Cardiac muscle cell (in vitro differentiated cells and primary cell): ENCODE measurements around the gene P2RY6. TPM values are rescaled to one million over a fixed set of nuclear protein-coding genes. Genes with fewer than 3 reads are reported as not detected.

Experiments used
- DNase-seq, 2 donors: peaks; one replicate each; pipeline versions ENCODE4 v3.0.0 to v3.0.0-alpha.2; 2010 to 2017; ENCODE audit warnings: low read depth in 1 of 2, low spot score in 1 of 2
- H3K27ac ChIP-seq: fragments of 200-600 bp; sonication (generic); 2 replicates; pipeline ENCODE4 v1.5.1; 2016
- H3K27me3 ChIP-seq: fragments of 200-600 bp; sonication (generic); 2 replicates; pipeline ENCODE4 v1.6.0; 2016; ENCODE audit warnings: control low read depth
- H3K36me3 ChIP-seq: fragments of 200-600 bp; sonication (generic); 2 replicates; pipeline ENCODE4 v1.5.1; 2016; ENCODE audit warnings: control low read depth
- H3K4me1 ChIP-seq: fragments of 200-600 bp; sonication (generic); 2 replicates; pipeline ENCODE4 v1.8.1; 2017; ENCODE audit warnings: low read depth, mild to moderate bottlenecking, mixed run types
- H3K4me3 ChIP-seq: fragments of 200-600 bp; sonication (generic); 2 replicates; pipeline ENCODE4 v1.5.1; 2016; ENCODE audit warnings: mild to moderate bottlenecking
- H3K9me3 ChIP-seq: fragments of 200-600 bp; sonication (generic); 2 replicates; pipeline ENCODE4 v1.5.1; 2017; ENCODE audit warnings: low read depth, mild to moderate bottlenecking, control low read depth
- polyA plus RNA-seq: library from polyadenylated mRNA; unstranded; fragments of >200 nt; fragmentation: Nextera tagmentation; extraction: Ambion mirVana; gene quantifications from 2 replicates; pipeline ENCODE4 v1.2.1, GENCODE V29; 2016
- total RNA-seq: library from RNA; depleted of rRNA; stranded (reverse); fragments of >200 nt; gene quantifications from 2 replicates; pipeline ENCODE4 v1.2.3, GENCODE V29; 2016
- TF ChIP-seq, protein P1 (sequence below): IDR thresholded peaks from 2 replicates; pipeline ENCODE4 v1.5.1; 2012; ENCODE audit warnings: low read depth, mild to moderate bottlenecking, low read length

P2RY6 gene
- total and polyA plus RNA-seq, 2 experiments from 2014 or later = 0.39 TPM; not detected in 1

DNA sequence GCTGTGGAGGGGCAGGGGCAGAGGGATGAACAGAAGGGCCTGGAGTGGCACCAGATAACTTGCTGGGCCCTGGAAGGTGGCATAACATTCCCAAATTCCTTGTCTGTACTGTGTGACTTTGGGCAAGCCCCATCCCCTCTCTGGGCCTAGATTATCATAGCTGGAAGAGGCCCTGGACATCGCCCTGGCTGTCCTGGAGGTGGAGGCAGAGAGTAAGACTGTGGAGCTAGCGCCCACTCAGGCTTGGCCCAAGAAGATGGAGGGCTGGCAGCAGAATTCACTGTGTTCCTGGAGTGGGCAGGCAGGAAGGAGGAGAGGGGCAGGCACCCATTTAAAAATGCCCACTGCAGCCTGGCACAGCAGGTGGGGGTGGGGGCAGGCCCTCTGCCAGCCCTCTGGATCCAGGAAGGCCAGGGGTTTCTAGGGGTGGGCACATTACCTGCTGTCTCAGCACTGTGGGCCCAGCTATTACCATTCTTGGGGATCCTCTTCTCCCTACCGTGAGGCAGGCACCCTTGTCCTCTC, 58.5 kb downstream of the P2RY6 start:
- no peak overlapping the region for H3K4me3 ChIP-seq

DNA sequence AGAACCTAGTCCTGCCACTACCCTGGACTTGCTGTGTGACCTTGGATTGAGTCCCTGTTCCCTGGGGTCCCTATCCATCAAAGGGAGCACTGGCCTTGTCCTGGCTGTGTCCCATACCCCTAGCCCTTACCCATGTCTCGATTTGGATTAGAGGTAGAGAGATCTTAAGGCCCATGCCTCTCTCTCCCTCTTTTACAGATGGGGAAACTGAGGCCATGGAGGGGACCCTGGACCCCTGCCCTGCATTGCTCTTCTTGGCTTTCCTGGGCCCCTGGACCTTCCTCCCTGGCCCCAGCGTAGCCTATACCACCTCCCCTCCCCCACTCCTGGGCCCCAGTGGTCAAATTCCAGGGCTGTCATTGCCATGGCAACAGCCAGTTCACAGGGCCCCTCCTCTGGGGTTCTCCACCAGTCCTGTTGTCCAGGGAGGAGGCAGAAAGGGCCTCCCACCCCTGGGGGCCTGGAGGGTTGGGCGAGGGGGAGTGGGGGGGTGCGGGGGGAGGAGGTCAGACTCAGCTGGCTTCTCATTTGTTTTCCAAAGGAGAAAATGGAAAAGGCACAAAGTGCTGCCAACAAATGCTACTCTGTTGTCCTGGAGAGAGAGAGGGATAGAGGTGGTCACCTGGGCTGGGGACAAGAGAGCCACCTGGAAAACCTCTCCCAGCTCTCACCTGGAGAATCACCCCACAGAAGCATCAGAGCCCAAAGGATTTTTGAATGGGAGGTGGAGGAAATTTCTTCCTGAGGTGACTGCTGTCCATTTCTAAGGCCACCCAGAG, 59.2 kb downstream of the P2RY6 start:
- TF ChIP-seq, protein P1, sequence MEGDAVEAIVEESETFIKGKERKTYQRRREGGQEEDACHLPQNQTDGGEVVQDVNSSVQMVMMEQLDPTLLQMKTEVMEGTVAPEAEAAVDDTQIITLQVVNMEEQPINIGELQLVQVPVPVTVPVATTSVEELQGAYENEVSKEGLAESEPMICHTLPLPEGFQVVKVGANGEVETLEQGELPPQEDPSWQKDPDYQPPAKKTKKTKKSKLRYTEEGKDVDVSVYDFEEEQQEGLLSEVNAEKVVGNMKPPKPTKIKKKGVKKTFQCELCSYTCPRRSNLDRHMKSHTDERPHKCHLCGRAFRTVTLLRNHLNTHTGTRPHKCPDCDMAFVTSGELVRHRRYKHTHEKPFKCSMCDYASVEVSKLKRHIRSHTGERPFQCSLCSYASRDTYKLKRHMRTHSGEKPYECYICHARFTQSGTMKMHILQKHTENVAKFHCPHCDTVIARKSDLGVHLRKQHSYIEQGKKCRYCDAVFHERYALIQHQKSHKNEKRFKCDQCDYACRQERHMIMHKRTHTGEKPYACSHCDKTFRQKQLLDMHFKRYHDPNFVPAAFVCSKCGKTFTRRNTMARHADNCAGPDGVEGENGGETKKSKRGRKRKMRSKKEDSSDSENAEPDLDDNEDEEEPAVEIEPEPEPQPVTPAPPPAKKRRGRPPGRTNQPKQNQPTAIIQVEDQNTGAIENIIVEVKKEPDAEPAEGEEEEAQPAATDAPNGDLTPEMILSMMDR = no peak
- H3K4me1 ChIP-seq = peaks cover 68% of the 10 kb centered on the region
- H3K27ac ChIP-seq = peak overlapping the region; percentile 88
- no peaks in the 10 kb centered on the region for H3K36me3 ChIP-seq
- peak; percentile 82 to 88 for DNase-seq
- no peaks in the 10 kb centered on the region for H3K9me3 ChIP-seq
- H3K4me3 ChIP-seq = peak overlapping the region; percentile 0
- no peaks in the 10 kb centered on the region for H3K27me3 ChIP-seq

More for the DNA sequence above, 58.5 kb downstream of the P2RY6 start:
- H3K4me1 ChIP-seq = peaks cover 68% of the 10 kb centered on the region
- TF ChIP-seq, protein P1 = peak; percentile 58
- H3K9me3 ChIP-seq = no peaks in the 10 kb centered on the region
- no peaks in the 10 kb centered on the region for H3K36me3 ChIP-seq
- peak; percentile 49 to 65 for DNase-seq
- H3K27ac ChIP-seq = peak overlapping the region; percentile 88
- H3K27me3 ChIP-seq = no peaks in the 10 kb centered on the region

DNA sequence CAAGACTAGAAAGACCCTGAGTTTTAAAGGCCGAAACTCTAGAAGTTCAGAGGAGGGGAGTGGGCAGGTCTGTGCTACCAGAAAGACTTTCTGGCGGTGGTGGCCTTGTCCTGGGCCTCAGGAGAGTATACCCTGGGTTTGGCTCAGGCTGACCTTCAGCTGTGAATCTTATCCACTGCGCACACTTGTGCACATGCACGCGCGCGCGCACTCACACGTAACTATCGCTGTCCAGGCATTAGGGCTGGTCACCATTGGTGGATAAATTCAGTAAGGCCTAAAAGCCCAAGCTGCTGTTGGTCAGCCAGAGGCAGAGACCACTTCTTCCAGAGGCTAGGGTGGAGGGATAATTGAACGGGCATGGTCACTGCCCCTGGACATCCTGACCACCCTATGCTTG, 61.0 kb downstream of the P2RY6 start:
- Histone ChIP-seq H3K4me1 (peaks cover 61% of the 10 kb centered on the region), H3K27ac (peak overlapping the region; percentile 88)

DNA sequence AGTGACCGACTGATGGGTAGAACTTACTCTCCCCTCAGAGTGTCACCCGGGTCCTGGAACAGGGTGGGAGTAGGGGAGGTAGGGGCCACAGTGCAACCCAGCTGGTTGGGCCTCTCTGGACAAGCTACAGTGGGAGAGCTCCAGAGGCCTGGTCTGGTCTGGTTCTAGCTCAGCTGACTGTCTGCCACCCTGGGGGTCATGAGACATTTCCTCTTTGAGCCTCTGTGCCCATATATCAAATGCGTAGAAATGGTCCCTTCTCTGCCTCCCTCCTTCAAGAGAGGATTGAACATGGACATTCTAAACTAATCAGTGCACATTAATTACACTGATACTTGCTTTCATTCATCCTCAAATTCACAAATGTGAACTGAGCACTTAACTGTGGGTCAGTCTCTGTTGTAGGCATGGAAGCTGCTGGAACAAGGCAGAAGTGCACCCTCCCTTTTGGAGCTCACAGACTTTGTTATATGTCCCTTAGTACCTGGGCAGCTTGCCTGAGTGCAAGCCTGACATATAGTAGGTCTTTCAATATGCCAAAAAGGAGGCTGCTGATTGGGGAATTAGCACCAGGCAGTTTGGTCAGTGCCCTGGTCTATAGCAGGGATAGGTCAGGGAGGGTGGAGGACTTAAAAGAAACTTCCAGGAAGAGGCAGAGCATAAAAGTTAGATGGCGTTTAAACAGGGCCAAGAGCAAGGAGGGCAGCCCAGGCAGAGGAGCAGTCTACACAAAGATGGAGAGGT, 61.7 kb downstream of the P2RY6 start:
- peaks cover 59% of the 10 kb centered on the region for H3K4me1 ChIP-seq
- peak overlapping the region; percentile 88 for H3K27ac ChIP-seq
- TF ChIP-seq, protein P1 = no peak
- no peaks in the 10 kb centered on the region for H3K27me3 ChIP-seq
- DNase-seq = no peak
- no peaks in the 10 kb centered on the region for H3K36me3 ChIP-seq
- no peak overlapping the region for H3K4me3 ChIP-seq
- no peaks in the 10 kb centered on the region for H3K9me3 ChIP-seq

More for the DNA sequence above, 61.0 kb downstream of the P2RY6 start:
- Histone ChIP-seq H3K36me3 (no peaks in the 10 kb centered on the region), H3K9me3 (no peaks in the 10 kb centered on the region), H3K4me3 (no peak overlapping the region), H3K27me3 (no peaks in the 10 kb centered on the region)
- no peak for DNase-seq
- TF ChIP-seq, protein P1 = no peak

DNA sequence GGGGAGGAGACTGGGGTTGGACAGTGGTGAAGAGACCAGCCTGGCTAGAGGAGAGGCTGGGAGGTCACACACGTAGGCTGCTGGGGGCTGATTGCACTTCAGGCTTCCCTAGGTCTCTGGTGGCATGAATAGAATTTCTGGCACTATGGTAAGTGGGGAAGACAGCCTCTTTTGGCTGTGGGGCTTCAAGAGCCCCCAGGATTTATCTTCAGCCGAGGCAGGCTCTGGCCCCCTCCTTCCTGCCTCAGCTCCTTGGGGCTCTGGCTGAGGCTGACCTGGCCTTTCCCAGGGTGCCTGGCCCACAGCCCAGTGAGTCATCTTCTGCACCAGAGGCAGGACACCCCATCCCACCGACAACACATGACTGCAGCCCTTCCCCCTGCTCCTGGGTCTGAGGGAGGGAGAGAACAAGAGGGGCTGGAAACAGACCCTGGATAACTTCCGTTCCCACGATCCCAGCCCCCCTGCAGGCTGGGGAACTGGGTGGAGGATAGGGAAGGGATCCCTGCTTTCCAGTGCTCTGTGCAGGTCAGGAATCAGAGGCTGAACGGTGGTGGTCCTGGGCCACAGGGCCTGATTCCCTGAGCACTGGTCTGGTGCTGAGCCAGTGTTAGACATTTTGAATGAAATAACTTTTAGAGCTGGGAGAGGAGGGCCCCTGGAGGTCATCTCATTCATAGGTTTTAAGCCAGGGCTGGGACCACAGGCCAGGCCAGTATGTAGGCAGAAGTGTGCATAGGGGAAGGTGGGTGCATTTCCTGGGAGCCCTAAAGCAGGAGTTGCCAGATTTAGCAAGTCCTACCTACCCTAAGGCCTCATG, 62.5 kb downstream of the P2RY6 start:
- Histone ChIP-seq H3K27ac (peak overlapping the region; percentile 88), H3K9me3 (no peaks in the 10 kb centered on the region), H3K36me3 (no peaks in the 10 kb centered on the region), H3K4me1 (peaks cover 56% of the 10 kb centered on the region), H3K27me3 (no peaks in the 10 kb centered on the region), H3K4me3 (no peak overlapping the region)
- TF ChIP-seq, protein P1 = no peak
- peak; percentile 54 to 90 for DNase-seq
